Muscle of leg (tissue), 11 donors: ENCODE measurements around the gene TEX261. TPM values are rescaled to one million over a fixed set of nuclear protein-coding genes. Genes with fewer than 3 reads are reported as not detected.
A peak's percentile ranks its signal among the peaks of the same experiment; 100 is the strongest.

Experiments used
- DNase-seq: peaks from one replicate; pipeline ENCODE4 v3.0.0; 2013
- H3K27ac ChIP-seq: one replicate; pipeline ENCODE4 v1.5.1; 2013; ENCODE audit warnings: mild to moderate bottlenecking, low read length, control low read depth
- H3K27me3 ChIP-seq: one replicate; pipeline ENCODE4 v1.6.1; 2013; ENCODE audit warnings: low read length; ENCODE audit not compliant: control insufficient read depth, insufficient read depth
- H3K36me3 ChIP-seq: one replicate; pipeline ENCODE4 v1.6.1; 2013; ENCODE audit warnings: low read length; ENCODE audit not compliant: control insufficient read depth, insufficient read depth
- H3K4me1 ChIP-seq: one replicate; pipeline ENCODE4 v1.6.1; 2013; ENCODE audit warnings: low read length; ENCODE audit not compliant: control insufficient read depth, insufficient read depth
- H3K4me3 ChIP-seq: one replicate; pipeline ENCODE4 v1.5.1; 2013; ENCODE audit warnings: low read length, control low read depth
- H3K9me3 ChIP-seq: replicated peaks from 2 replicates; pipeline ENCODE4 v1.6.1; 2013; ENCODE audit warnings: low read depth, low read length; ENCODE audit not compliant: control insufficient read depth
- WGBS: methylation state at CpG from one replicate; pipeline ENCODE4 v1.1.5; 2013; ENCODE audit warnings: missing lambda C conversion rate; ENCODE audit not compliant: insufficient coverage; 5-methylcytosine and 5-hydroxymethylcytosine counted together
- polyA plus RNA-seq, 8 donors: library from polyadenylated mRNA; unstranded; fragments of 120-200 nt; gene quantifications; one replicate each; pipeline versions ENCODE4 v1.2.1 to v1.2.3, GENCODE V29; 2013; ENCODE audit warnings: inconsistent platforms in 1 of 8, low replicate concordance in 1 of 8; ENCODE audit not compliant: insufficient read length in 8 of 8, insufficient read depth in 1 of 8
- total RNA-seq: library from RNA; stranded (reverse); fragments of 120-200 nt; gene quantifications from one replicate; pipeline ENCODE4 v1.2.4, GENCODE V29; 2013

Gene TEX261
- total and polyA plus RNA-seq, 9 donors = 16.0 to 41.8 (median 35.3) TPM

DNA sequence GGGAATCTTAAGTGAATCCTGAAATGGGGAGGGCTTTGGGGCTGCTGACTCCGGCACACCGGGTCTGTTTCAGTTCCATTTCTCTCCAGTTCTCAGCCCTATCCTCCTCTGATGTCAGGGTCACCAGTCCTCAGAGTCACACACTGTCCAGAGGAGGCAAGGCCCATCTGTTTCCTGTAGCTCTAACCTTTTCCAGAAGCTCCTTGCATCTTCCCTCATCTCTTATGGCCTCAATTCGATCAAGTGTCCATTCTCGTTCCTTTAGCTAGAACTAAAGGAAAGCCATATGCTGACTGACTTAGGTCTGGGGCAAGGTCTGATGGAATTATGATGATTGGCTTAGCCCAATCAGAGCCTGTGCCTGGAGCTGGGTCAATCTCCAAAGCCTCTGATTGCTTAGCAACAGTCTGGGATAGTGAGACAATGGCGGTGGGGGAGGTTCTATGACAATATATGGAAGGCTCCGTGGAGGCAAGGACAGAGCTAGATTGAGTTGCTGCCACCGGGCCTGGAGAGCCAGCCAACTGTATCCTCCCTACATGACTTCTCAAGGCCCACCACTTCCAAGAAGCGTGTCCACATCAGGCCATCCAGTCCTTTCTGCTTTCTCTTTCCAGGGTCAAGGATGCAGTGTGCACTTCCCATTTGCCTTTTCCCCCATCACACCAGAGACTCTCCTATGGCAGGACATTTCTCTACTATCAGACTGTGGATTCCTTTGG is 11.0 kb downstream of the TEX261 start:
- no peak for DNase-seq
- Histone ChIP-seq H3K27me3 (no peaks in the 10 kb centered on the region), H3K36me3 (peaks cover 31% of the 10 kb centered on the region), H3K4me3 (no peak overlapping the region), H3K27ac (no peak overlapping the region), H3K9me3 (no peaks in the 10 kb centered on the region), H3K4me1 (peaks cover 14% of the 10 kb centered on the region)
- WGBS = 88% methylated on average over 5 of the region's 8 CpGs

DNA sequence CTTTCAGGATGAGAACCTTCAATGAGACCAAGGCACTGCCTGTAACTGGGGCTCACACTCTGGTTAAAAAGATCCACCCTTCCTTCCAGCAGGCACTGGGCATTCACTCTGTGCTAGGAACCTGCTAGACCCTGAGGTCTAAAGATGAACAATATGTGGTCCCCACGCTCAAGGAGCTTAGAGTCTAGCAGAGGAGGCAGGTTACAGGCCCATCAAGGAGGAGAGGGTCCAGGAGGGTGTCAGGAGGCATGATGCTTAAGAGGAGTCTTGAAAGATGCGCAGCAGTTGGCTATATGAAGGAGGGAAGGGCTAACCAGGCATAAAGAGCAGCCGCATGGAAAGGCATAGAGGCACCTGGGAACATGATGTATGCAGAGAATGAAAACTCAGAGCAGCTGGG is 11.7 kb downstream of the TEX261 start:
- no peak for DNase-seq
- H3K9me3 ChIP-seq = no peaks in the 10 kb centered on the region
- WGBS = 88% methylated on average over 3 of the region's 3 CpGs
- peaks cover 14% of the 10 kb centered on the region for H3K4me1 ChIP-seq
- H3K27me3 ChIP-seq = no peaks in the 10 kb centered on the region
- H3K27ac ChIP-seq = no peak overlapping the region
- H3K4me3 ChIP-seq = no peak overlapping the region
- H3K36me3 ChIP-seq = peaks cover 24% of the 10 kb centered on the region

DNA sequence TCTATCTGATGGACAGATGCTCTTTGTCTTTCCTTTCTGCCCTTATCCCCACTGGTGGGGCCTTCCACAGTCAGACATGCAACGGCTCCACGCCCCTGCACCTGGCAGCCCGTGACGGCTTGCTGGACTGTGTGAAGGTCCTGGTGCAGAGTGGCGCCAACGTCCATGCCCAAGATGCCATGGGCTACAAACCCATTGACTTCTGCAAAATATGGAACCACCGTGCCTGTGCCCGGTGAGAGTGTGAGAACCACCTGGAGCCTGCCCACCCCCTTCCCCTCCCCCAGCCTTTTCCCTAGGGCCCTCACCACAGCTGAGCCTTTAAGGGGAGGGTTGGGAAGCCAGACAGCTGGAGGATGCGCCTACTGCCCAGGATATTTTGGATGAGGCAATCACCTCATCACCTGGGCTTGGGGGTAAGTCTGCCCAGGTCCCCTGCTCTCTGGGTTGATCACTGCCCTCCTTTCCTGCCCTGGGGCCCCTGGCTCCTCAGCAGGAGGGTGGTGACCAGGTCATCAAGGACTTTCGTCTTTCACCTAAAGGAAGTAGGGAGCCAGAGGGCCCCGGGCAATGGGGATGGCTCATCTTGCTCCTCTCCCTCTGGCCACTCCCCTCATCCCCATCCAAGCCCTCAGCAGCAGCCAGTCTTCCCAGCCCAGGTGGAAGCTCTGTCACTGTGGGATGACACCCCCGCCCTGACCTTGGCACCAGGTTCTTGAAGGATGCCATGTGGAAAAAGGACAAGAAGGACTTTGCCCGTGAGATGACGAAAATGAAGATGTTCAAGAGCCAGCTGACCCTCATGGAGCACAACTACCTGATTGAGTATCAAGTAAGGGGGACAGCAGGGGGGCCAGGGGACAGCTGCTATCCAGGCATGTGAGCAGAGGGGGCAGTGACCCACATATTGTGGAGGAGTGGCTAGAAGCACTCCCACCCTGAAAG is 12.5 kb downstream of the TEX261 start:
- H3K9me3 ChIP-seq = no peaks in the 10 kb centered on the region
- no peaks in the 10 kb centered on the region for H3K27me3 ChIP-seq
- H3K36me3 ChIP-seq = peaks cover 17% of the 10 kb centered on the region
- H3K27ac ChIP-seq = no peak overlapping the region
- peaks cover 15% of the 10 kb centered on the region for H3K4me1 ChIP-seq
- 83% methylated on average over 9 of the region's 14 CpGs for WGBS
- no peak overlapping the region for H3K4me3 ChIP-seq
- no peak for DNase-seq

DNA sequence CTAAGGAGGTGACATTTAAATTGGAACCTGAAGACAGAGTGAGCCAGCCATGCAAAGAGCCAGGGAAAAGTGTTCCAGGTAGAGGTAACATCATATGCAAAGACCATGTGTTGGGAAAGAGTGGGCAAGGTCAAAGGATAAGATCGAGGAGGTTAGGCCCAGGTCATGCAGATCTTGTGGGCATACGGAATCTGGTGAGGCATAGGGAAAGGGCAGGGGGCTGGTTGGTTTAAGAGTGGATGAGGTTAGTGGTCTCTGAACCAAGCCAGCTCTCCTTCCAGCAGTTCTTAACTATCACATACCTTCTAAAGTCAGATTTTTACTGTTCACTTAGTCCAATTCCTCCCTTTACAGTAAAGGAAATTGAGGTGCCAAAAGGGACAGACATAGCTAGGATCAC is 13.3 kb downstream of the TEX261 start:
- DNase-seq = no peak
- H3K9me3 ChIP-seq = no peaks in the 10 kb centered on the region
- no peak overlapping the region for H3K27ac ChIP-seq
- H3K4me3 ChIP-seq = no peak overlapping the region
- peaks cover 11% of the 10 kb centered on the region for H3K36me3 ChIP-seq
- WGBS = 71% methylated on average over 1 of the region's 2 CpGs
- peaks cover 18% of the 10 kb centered on the region for H3K4me1 ChIP-seq
- H3K27me3 ChIP-seq = no peaks in the 10 kb centered on the region

DNA sequence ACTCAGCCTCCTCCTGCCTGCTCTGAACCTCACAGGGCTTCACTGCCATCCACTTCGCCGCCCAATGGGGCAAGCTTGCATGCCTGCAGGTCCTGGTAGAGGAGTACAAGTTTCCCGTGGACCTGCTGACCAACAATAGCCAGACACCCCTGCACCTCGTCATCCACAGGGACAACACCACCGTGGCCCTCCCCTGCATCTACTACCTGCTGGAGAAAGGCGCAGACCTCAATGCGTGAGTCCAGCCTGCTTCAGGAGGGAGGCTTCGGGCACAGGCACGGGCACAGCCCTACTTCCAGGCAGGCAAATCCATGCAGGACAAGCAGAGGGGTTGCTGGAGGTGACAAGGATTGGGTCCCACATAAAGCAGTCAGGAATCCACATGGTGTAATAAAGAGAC is 15.0 kb downstream of the TEX261 start:
- DNase-seq = no peak
- H3K9me3 ChIP-seq = no peaks in the 10 kb centered on the region
- H3K27me3 ChIP-seq = no peaks in the 10 kb centered on the region
- no peaks in the 10 kb centered on the region for H3K36me3 ChIP-seq
- peaks cover 16% of the 10 kb centered on the region for H3K4me1 ChIP-seq
- 94% methylated on average over 4 of the region's 9 CpGs for WGBS
- H3K4me3 ChIP-seq = no peak overlapping the region
- no peak overlapping the region for H3K27ac ChIP-seq

DNA sequence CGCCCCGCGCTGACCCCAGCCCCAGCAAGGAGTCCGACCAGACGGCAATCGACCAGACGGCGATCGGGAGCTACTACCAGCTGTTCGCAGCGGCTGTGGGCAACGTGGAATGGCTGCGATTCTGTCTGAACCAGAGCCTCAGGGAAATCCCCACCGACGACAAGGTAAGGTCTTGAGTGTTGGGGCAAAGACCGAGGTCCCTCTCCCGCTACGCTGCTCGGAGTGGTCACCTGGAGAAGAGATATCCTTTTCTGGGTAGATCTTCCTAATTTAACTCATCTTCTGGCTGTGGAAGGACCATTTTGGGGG is 15.5 kb downstream of the TEX261 start:
- H3K4me1 ChIP-seq = peaks cover 16% of the 10 kb centered on the region
- 7% methylated on average over 16 of the region's 19 CpGs for WGBS
- no peaks in the 10 kb centered on the region for H3K36me3 ChIP-seq
- H3K27me3 ChIP-seq = no peaks in the 10 kb centered on the region
- no peak overlapping the region for H3K4me3 ChIP-seq
- H3K27ac ChIP-seq = peak overlapping the region; percentile 74
- DNase-seq = no peak
- H3K9me3 ChIP-seq = no peaks in the 10 kb centered on the region

GRCh38 chr2:70978341-70979179 is 16.1 kb downstream of the TEX261 start, which contains the start of gene ANKRD53:
Gene ANKRD53, plus strand, starts transcription at chr2:70978630. Its CDS starts 16 bp downstream, at chr2:70978646.
- DNase-seq = peak; percentile 67
- Histone ChIP-seq H3K4me1 (peaks cover 16% of the 10 kb centered on the region), H3K27me3 (no peaks in the 10 kb centered on the region), H3K36me3 (no peaks in the 10 kb centered on the region), H3K4me3 (peak within 1 kb of the TSS; percentile 62), H3K27ac (peak within 1 kb of the TSS; percentile 74), H3K9me3 (no peaks in the 10 kb centered on the region)
- 1% methylated on average over 66 of the region's 67 CpGs for WGBS

GRCh38 chr2:70977605-70978205 is 17.0 kb downstream of the TEX261 start:
- 0% methylated on average over 1 of the region's 14 CpGs for WGBS

DNA sequence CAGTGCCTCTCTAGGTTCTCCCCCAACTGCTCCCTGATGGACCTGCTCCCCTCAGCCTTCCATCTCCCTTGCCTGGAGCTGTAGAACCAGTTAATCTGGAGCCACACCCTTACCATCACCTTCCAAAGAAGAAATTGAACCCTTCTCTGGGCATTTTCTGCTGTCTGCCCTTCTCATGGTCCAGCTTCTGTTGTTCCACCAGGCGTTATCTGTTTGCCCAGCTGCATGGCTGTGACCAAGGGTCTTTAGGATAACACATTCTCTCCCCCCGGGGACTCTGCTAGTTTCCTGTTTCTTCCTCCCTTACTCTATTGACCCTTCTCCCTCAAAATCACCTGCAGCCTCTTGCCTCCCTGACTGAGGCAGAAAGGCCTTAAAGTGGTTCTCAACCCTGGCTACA is 19.4 kb downstream of the TEX261 start:
- WGBS = 75% methylated on average over 2 of the region's 2 CpGs
- Histone ChIP-seq H3K4me3 (no peak overlapping the region), H3K27me3 (peaks cover 3% of the 10 kb centered on the region), H3K9me3 (no peaks in the 10 kb centered on the region), H3K36me3 (no peaks in the 10 kb centered on the region), H3K4me1 (peaks cover 16% of the 10 kb centered on the region), H3K27ac (no peak overlapping the region)
- no peak for DNase-seq

More at GRCh38 chr2:70977605-70978205, 17.0 kb downstream of the TEX261 start:
- H3K27ac ChIP-seq = no peak overlapping the region
- no peaks in the 10 kb centered on the region for H3K9me3 ChIP-seq
- H3K27me3 ChIP-seq = no peaks in the 10 kb centered on the region
- no peak overlapping the region for H3K4me3 ChIP-seq
- H3K4me1 ChIP-seq = peaks cover 16% of the 10 kb centered on the region
- no peaks in the 10 kb centered on the region for H3K36me3 ChIP-seq
- DNase-seq = peak; percentile 47
